DMS114 treated with DMSO at 0.1 percent for 48 hours (cell line): ENCODE data around the gene TESK2.
"Not testable (repeated sequence)": the region's sequence is repeated elsewhere in the genome, so short reads cannot be mapped to it uniquely, and the experiment has no call there.

Experiments used
- DNase-seq: peaks from one replicate; lab custom pipeline; 2025; ENCODE audit not compliant: unreplicated experiment; lab: John Stamatoyannopoulos, UW

The TESK2 gene, protein sequence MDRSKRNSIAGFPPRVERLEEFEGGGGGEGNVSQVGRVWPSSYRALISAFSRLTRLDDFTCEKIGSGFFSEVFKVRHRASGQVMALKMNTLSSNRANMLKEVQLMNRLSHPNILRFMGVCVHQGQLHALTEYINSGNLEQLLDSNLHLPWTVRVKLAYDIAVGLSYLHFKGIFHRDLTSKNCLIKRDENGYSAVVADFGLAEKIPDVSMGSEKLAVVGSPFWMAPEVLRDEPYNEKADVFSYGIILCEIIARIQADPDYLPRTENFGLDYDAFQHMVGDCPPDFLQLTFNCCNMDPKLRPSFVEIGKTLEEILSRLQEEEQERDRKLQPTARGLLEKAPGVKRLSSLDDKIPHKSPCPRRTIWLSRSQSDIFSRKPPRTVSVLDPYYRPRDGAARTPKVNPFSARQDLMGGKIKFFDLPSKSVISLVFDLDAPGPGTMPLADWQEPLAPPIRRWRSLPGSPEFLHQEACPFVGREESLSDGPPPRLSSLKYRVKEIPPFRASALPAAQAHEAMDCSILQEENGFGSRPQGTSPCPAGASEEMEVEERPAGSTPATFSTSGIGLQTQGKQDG

DNA sequence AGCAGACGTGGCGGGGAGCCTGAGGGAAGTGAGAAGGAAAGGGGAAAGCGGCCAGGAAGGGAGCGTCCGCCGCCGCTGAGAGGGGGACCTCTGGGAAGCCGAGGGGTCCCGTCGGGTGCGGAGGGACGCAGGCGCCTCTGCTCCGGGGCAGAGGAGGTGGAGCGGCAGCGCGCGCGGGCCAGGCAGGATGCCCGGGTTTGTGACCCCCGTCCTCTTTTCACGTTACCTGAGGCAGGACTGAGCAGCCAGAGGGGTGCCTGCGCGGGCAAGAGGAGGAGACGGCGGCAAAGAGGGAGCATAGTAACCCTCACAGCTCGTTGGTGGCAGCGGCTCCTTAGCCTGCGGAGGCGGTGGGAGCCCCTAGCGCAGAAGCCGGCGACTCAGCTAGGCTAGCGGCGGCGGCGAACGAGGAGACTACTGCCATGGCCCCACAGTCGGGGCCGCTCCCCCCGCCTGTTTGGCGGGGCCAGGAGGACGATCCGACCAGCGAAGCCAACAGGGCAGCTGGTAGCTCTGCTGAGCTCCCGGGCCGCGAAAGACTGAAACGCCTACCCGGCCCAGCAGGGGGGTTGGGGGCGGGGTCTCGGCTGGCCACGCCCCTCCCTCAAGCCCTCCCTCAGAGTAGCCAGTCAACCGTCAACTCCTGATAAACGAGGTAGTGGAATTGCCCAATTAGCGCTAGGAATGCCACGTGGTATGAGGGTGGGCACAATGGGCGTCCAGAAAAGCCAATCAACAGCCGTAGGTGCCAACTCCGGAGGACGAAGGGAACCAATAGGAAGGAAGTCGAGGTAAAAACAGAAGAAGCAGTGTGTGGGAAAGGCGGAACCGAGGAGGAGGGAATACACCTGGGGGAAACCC is at the start of gene TESK2:
TSS of gene TESK2 (minus strand) at position 538 of the 861 bp plus-strand sequence. CDS start 33,378 bp downstream, outside the sequence.
- DNase-seq = peak; percentile 97

DNA sequence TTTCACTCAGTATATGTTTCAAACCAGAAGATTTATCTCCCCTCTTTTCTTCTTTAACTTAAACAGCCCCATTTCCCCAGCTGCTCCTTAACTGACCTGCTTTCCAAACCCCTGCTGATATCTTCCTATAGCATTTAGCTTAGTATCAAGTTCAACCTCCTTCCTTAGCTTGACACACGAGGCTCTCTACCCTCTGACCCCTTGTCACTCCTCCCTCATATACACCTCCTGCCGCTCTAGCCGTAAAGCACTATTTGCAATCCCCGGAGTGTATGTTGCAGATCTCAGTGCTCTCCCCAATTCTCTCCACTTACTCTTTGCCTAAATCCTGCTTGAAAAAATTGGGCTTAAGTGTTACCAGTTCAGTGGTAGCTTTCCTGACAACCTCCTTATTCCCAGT is 45.9 kb upstream of the TESK2 start:
- no peak for DNase-seq

DNA sequence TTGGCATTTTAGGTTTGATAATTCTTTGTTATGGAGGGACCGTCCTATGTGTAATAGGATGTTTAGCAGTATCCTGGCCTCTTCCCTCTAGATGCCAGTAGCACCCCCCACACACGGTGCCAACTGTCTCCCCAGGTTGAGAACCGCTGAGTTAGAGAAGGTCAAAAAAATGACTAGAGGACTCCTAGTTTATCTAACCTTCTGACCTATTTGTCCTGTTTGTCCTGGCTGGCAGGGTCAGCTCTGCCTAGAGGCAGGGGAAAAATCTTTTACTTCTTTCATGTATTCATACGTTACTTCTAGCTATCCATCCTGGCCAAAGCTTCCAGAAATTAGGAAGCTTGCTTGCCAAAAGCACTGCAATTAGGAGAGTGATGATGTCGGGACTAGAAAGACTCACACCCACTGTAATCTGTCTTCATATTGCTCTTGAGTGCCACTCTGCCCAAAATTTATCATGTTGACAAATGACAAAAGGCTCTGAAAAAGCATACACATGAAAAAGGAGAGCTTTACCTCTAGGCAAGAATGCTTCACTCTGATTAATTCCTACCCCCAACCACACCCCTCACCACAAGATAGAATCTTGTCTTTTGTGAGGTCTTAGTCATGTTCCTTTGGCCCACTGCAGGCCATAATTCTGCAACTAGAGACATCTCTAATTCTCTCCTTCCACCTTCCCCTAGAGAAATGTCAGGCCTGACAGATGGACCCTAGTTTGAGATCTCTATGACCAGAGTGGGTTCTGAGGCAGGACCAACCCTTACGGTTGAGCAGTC is 45.2 kb upstream of the TESK2 start:
- DNase-seq = no peak

DNA sequence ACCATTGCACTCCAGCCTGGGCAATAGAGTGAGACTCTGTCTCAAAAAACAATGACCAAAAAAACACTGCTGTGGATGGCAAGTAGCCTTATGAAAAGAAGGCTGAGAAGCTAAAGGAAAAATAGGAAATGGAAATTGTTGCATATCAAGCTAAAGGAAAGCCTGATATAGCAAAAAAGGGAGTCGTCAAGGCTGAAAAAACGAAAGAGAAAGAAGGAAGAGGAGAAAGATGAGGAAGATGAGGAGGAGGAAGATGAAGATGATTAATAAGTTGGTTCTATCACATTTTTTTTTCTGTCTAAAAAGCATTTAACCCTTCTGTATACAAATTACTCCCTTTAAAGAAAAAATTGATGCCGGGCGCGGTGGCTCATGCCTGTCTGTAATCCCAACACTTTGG is 40.9 kb upstream of the TESK2 start:
- no peak for DNase-seq

DNA sequence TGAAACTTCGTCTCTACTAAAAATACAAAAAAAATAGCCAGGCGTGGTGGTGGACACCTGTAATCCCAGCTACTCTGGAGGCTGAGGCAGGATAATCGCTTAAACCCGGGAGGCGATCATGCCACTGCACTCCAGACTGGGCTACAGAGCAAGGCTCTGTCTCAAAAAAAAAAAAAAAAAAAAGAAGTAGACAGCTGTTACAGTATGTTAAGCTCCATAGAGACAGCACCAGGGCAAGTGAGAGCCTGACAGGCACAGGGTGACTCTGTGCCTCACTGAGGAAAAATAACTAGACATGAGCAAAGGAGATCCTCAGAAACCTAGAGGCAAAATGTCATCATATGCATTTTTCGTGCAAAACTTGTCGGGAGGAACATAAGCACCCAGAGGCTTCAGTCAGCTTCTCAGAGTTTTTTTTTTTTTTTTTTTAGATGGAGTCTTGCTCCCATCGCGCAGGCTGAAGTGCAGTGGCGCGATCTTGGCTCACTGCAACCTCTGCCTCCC is 39.7 kb upstream of the TESK2 start:
- no peak for DNase-seq

DNA sequence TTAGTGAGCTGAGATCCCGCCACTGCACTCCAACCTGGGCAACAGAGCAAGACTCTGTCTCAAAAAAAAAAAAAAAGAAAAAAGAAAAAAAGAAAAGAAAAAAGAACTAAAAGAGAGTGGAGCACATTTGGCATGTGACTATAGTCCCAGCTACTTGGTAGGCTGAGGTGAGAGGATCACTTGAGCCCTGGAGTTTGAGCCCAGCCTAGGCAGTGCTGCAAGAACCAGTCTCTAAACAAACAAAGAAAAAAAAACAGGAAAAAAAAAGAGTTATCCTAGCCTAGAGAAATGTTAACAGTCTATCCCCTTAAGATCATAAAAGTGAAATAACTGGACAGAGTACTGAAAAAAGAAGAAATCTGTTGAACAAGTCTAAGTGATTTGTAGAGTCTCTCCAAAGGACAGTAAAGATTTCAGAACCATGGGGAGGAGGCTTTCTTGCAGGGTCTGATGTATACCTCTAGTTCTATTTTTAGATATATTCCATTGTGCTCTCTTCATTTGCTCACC is 35.2 kb upstream of the TESK2 start:
- no peak for DNase-seq

DNA sequence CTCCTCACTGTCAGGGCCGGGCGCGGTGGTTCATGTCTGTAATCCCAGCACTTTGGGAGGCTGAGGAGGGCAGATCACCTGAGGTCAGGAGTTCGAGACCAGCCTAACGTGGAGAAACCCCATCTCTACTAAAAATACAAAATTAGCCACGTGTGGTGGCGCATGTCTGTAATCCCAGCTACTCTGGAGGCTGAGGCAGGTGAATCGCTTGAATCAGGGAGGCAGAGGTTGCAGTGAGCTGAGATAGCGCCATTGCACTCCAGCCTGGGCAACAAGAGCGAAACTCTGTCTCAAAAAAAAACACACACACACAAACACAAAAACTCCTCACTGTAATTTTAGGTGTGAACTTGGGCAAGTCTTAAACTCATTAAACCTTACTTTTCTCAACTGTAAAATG is 33.0 kb upstream of the TESK2 start:
- DNase-seq = not testable (repeated sequence)

DNA sequence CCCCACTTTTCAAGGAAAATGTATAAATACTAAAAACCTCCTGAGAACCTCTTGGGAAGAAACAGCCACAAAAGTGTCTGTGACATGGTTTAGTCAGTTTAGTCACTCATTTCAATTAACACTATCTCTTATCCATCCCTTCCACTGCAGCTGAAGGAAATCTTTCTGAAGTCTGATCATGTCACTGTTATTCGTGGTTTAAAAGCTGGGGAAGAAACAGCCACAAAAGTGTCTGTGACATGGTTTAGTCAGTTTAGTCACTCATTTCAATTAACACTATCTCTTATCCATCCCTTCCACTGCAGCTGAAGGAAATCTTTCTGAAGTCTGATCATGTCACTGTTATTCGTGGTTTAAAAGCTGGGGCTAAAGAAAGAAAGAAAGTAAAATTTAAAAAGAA is 32.6 kb upstream of the TESK2 start:
- not testable (repeated sequence) for DNase-seq

DNA sequence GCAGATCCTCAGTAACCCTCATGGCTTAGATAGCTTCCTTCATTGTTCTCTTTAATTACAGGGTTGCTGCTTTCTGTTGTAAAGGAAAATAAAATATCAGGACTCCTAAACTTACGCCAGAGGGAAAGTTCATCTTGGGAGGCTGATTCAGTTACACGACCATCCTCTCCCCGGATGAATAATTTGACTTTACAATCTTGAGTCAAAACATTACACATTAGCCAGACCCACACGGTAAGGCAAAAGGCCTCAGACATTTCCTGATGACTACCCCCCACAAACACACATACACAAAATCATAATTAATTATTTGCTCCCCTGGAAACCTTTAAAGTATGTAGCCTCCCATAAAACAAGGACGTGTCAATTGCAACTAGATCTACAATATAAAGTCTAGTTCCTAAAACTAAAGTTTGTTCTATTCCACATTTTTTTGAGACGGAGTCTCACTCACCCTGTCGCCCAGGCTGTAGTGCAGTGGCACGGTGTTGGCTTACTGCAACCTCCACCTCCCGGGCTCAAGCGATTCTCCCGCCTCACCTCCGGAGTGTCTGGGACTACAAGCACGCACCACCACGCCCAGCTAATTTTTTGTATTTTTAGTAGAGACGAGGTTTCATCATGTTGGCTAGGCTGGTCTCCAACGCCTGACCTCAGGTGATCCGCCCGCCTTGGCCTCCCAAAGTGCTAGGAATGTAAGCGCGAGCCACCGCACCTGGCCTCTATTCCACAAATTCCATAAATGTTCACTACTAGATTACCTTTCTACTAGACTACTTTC is 31.6 kb upstream of the TESK2 start:
- no peak for DNase-seq

DNA sequence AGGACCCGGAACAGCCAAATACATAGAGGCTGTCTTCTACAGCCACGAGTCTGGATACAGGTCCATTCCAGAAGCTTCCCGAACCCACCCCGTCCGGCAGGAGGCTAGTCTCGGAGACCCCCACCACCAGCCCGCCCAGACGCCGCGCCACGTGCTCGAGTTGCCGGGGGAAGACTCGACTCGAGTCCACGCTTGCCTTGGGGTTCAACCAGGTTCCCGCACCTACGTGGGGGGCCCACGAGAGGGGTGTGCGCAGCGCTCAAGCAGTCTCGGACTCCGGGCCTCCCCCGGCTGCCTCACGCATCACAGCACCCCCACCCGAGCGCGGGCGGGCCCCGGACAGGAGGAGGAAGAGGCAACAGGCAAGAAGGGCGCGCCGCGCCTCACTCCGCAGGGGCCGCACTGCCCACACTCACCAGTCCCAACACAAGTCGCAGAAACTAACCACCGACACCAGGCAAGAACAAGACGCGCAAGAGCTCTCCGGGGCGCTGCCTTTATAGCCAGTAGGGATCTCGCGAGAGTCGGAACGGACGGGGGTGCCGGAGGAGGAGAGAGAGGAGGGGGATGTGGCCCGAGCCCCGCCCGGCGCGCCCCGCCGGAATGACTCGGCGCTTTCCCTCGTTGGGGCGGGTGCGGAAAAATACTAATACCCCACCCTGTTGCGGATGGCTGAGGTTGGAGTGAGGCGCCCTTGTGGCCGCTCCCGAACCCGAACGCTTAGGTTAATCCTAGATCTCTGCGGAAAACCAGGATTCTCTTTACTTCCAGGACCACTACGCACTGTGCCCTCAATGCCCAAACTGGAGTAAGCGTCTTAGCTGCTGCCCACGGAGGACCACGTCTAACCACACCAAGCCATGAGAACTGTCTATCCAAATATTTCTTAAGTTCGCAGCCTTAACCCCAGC is 30.7 kb upstream of the TESK2 start, which contains the start of gene PRDX1:
TSS of gene PRDX1 (minus strand) at position 472 of the 911 bp plus-strand sequence. CDS start 2,841 bp downstream, outside the sequence.
- DNase-seq = peak; percentile 93

DNA sequence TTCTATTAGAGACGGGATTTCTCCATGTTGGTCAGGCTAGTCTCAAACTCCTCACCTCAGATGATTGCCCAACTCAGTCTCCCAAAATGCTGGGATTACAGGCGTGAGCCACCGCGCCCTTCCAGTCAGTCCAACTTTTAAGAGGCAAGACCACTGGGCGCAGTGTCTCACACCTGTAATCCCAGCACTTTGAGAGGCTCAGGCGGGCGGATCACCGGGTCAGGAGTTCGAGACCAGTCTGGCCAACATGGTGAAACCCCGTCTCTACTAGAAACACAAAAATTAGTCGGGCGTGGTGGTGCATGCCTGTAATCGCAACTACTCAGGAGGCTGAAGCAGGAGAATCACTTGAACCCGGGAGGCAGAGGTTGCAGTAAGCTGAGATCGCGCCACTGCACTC is 28.8 kb upstream of the TESK2 start:
- DNase-seq = not testable (repeated sequence)

DNA sequence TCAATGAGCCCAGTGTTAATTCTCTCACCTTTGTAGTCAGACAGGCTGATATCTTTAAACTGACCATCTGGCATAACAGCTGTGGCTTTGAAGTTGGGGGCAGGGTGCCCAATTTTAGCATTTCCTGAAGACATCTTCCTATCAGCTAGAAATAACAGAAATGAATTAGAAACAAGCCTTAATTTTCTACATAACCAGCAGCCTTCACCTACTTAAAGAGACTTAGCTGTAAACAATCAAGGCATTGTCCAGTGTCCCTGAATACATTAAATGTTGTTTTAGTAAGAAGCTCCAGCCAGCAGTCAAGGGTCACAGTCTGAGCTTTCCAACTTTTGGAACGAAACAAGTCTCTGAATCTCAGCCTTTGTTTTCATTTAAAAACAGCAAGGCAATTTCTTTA is 27.9 kb upstream of the TESK2 start:
- no peak for DNase-seq

DNA sequence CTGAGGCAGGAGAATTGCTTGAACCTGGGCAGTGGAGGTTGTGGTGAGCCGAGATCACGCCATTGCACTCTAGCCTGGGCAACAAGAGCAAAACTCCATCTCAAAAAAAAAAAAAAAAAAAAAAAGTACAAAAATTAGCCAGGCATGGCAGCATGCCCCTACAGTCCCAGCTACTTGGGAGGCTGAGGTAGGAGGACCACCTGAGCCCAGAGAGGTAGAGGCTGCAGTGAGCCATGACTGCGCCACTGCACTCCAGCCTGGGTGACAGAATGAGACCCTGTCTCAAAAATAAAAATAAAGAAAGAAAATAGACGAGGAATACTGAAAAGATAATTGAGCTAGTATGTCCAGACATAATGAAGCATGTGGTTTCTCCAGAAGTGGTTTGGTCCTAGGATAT is 27.4 kb upstream of the TESK2 start:
- DNase-seq = not testable (repeated sequence)

DNA sequence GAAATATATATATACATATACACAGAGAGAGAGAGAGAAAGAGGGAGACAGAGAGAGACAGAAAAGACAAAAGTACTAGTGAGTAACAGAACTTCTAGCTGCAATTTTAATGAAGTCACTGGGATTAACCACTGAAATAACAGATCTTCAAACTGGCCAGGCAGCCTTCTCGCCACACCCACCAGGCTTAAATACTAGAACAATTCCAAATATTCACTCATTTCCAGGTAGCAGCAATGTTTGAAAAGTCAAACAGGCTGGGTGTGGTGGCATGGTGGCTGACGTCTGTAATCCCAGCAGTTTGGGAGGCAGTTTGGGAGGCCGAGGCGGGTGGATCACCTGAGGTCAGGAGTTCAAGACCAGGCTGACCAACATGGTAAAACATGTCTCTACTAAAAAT is 25.5 kb upstream of the TESK2 start:
- DNase-seq = no peak

DNA sequence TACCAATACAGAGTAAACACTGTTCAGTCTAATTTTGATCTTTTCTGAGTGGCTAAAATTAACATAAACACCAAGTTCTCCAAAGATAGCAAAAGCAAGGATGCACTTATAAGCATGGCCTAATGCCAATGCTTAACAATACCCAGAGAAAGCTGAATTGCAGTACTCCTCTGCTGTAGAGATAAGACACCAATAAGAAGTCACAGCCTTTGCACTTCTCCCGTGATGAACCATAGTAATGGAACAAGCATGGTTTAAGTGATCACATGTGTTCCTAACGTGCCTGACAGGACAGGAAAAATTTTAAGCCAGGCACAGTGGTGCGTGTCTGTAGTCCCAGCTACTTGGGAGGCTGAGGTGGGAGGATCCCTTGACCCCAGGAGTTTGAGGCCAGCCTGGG is 25.1 kb upstream of the TESK2 start:
- no peak for DNase-seq

DNA sequence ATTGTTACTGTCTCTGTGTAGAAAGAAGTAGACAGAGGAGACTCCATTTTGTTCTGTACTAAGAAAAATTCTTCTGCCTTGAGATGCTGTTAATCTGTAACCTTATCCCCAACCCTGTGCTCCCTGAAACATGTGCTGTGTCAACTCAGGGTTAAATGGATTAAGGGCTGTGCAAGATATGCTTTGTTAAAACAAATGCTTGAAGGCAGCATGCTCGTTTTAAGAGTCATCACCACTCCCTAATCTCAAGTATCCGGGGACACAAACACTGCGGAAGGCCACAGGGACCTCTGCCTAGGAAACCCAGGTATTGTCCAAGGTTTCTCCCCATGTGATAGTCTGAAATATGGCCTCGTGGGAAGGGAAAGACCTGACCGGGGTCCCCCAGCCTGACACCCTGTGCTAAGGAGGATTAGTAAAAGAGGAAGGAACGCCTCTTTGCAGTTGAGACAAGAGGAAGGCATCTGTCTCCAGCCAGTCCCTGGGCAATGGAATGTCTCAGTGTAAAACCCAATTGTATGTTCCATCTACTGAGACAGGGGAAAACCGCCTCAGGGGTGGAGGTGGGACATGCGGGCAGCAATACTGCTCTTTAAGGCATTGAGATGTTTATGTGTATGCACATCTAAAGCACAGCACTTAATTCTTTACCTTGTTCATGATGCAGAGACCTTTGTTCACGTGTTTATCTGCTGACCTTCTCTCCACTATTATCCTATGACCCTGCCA is 22.7 kb upstream of the TESK2 start:
- DNase-seq = not testable (repeated sequence)

DNA sequence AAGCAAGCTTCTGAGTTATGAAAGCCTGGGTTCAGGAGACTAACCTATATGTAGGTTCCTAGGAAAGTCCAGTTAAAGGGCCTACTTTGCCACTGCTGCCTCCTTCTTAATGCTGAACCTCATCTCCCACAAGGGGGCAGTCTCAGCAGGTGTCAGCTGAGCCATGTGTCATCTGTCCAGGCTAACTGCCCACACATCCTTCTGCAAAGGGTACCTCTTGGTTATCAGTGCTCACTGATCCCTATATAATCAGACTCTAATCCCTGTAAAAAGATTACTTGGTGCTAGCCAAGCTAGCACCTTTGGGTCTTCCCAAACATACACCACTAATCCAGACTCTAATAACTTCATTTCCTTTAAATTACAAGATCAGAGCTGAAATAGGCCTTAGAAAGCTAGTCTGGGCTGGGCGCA is 21.7 kb upstream of the TESK2 start:
- peak; percentile 53 for DNase-seq

DNA sequence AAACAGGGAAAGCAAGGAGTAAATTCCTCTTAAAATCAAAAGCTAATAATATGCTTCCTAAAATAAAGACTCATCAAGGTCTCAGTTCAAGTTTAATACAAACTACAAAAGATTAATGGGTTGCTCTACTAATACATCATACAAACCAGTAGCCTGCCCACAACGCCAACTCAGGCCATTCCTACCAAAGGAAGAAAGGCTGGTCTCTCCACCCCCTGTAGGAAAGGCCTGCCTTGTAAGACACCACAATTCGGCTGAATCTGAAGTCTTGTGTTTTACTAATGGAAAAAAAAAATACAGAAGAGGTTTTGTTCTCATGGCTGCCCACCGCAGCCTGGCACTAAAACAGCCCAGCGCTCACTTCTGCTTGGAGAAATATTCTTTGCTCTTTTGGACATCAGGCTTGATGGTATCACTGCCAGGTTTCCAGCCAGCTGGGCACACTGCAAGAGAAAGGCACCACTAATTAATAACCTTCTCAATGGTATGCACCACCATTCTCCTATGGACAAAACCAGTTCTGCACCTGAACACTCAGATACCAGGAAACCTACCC is 20.1 kb upstream of the TESK2 start:
- DNase-seq = no peak
